SK-N-SH (cell line): Measurements from ENCODE around the gene SEMA4B. TPM values are rescaled to one million over a fixed set of nuclear protein-coding genes. Genes with fewer than 3 reads are reported as not detected.

Experiments used
- CTCF ChIA-PET: fragments of 300-600, 350-600 bp; formaldehyde crosslinking; extraction: SDS; loops from one replicate; lab custom pipeline; 2021; lab: Yijun Ruan, JAX
- POLR2A ChIA-PET: fragments of 350-600 bp; sonication (Branson Sonifier 250); formaldehyde crosslinking; extraction: SDS; loops from one replicate; lab custom pipeline; 2020; ENCODE audit warnings: antibody characterized with exemption, inconsistent platforms; lab: Yijun Ruan, JAX
- DNase-seq: peaks from one replicate; pipeline ENCODE4 v3.0.0; 2012
- H2AFZ ChIP-seq: fragments of 200-600 bp; sonication (generic); 2 replicates; pipeline ENCODE4 v1.8.1; 2016; ENCODE audit warnings: antibody characterized with exemption, mild to moderate bottlenecking, low read depth
- H3F3A ChIP-seq: fragments of 200-600 bp; sonication (generic); replicated peaks from 2 replicates; pipeline ENCODE3; 2016; ENCODE audit warnings: antibody characterized with exemption, mild to moderate bottlenecking; ENCODE audit not compliant: insufficient read depth
- H3K27ac ChIP-seq, 2 experiments: fragments of 200-500 bp in 1 of 2; fragments of 200-600 bp in 1 of 2; sonication (Bioruptor generic) in 1 of 2; sonication (generic), shearing (Covaris generic) in 1 of 2; 2 replicates each; pipeline versions ENCODE4 v1.5.1 to v1.6.1; 2014 to 2016; ENCODE audit warnings: low read depth in 2 of 2, inconsistent platforms in 1 of 2, low read length in 1 of 2, mild to moderate bottlenecking in 1 of 2, mixed read lengths in 1 of 2
- H3K27me3 ChIP-seq: fragments of 200-600 bp; sonication (generic), shearing (Covaris generic); 2 replicates; pipeline ENCODE4 v1.6.1; 2016; ENCODE audit warnings: mixed run types; ENCODE audit not compliant: insufficient read depth
- H3K36me3 ChIP-seq, 2 experiments: fragments of 200-500 bp in 1 of 2; fragments of 200-600 bp in 1 of 2; sonication (Bioruptor generic) in 1 of 2; sonication (generic) in 1 of 2; replicated peaks in 1 of 2; 2 replicates each; pipeline versions ENCODE3 to v1.5.1; 2014 to 2016; ENCODE audit warnings: low read length in 1 of 2, mild to moderate bottlenecking in 1 of 2; ENCODE audit not compliant: insufficient read depth in 2 of 2, control insufficient read depth in 1 of 2
- H3K4me1 ChIP-seq, 2 experiments: fragments of 200-500 bp in 1 of 2; fragments of 200-600 bp in 1 of 2; sonication (Bioruptor generic) in 1 of 2; sonication (generic), shearing (Covaris generic) in 1 of 2; 2 replicates each; pipeline versions ENCODE4 v1.5.1 to v1.6.1; 2014 to 2016; ENCODE audit warnings: low read depth in 1 of 2, low read length in 1 of 2, mixed run types in 1 of 2; ENCODE audit not compliant: insufficient read depth in 2 of 2, control insufficient read depth in 1 of 2
- H3K4me2 ChIP-seq: fragments of 200-600 bp; sonication (generic), shearing (Covaris generic); 2 replicates; pipeline ENCODE4 v1.6.1; 2017; ENCODE audit warnings: mixed run types
- H3K4me3 ChIP-seq, 2 experiments: fragments of 200-500 bp in 1 of 2; fragments of 200-600 bp in 1 of 2; sonication (Bioruptor generic) in 1 of 2; sonication (generic), shearing (Covaris generic) in 1 of 2; 2 replicates each; pipeline versions ENCODE4 v1.5.1 to v1.8.1; 2014 to 2016; ENCODE audit warnings: low read depth in 2 of 2, inconsistent platforms in 1 of 2, low read length in 1 of 2, mild to moderate bottlenecking in 1 of 2, mixed read lengths in 1 of 2, moderate library complexity in 1 of 2
- H3K79me2 ChIP-seq: fragments of 200-600 bp; sonication (generic); 2 replicates; pipeline ENCODE4 v1.8.1; 2017; ENCODE audit warnings: mild to moderate bottlenecking; ENCODE audit not compliant: insufficient read depth
- H3K9ac ChIP-seq: fragments of 200-600 bp; sonication (generic); 2 replicates; pipeline ENCODE4 v1.6.1; 2017; ENCODE audit warnings: mixed run types
- H3K9me2 ChIP-seq: fragments of 200-600 bp; sonication (generic); 2 replicates; pipeline ENCODE4 v1.6.1; 2017; ENCODE audit warnings: mixed run types
- H3K9me3 ChIP-seq: fragments of 200-600 bp; sonication (generic); 2 replicates; pipeline ENCODE4 v1.6.1; 2017; ENCODE audit warnings: mixed run types, mild to moderate bottlenecking, moderate library complexity
- H4K20me1 ChIP-seq: fragments of 200-600 bp; sonication (generic); 2 replicates; pipeline ENCODE4 v1.6.1; 2017; ENCODE audit warnings: mild to moderate bottlenecking, mixed run types; ENCODE audit not compliant: insufficient read depth
- EP300 ChIP-seq, 2 experiments: IDR thresholded peaks; 2 replicates each; pipeline versions ENCODE4 v1.4.0 to v1.6.1; 2012; ENCODE audit warnings: borderline replicate concordance in 1 of 2, low read depth in 1 of 2, low read length in 1 of 2
- FOSL2 ChIP-seq: IDR thresholded peaks from 2 replicates; pipeline ENCODE4 v1.4.0; 2012; ENCODE audit warnings: low read depth, mild to moderate bottlenecking, moderate library complexity, borderline replicate concordance
- JUND ChIP-seq: IDR thresholded peaks from 2 replicates; pipeline ENCODE4 v1.4.0; 2012
- MXI1 ChIP-seq: IDR thresholded peaks from 2 replicates; pipeline ENCODE4 v1.6.1; 2012; ENCODE audit warnings: mild to moderate bottlenecking, low read depth, low read length, improper control_type of control experiment
- RCOR1 ChIP-seq: fragments of 150-350 bp; IDR thresholded peaks from 2 replicates; pipeline ENCODE4 v1.6.1; 2017; ENCODE audit warnings: antibody characterized with exemption, low read length
- RFX5 ChIP-seq: IDR thresholded peaks from 2 replicates; pipeline ENCODE4 v1.6.1; 2012; ENCODE audit warnings: mild to moderate bottlenecking, improper control_type of control experiment, low read length
- SMC3 ChIP-seq: IDR thresholded peaks from 2 replicates; pipeline ENCODE4 v1.6.1; 2012; ENCODE audit warnings: low read depth, low read length, improper control_type of control experiment
- TAF1 ChIP-seq: IDR thresholded peaks from 2 replicates; pipeline ENCODE4 v1.6.1; 2012; ENCODE audit warnings: low read depth, mild to moderate bottlenecking, low read length, moderate library complexity, borderline replicate concordance
- TEAD4 ChIP-seq: IDR thresholded peaks from 2 replicates; pipeline ENCODE4 v1.4.0; 2012; ENCODE audit warnings: mild to moderate bottlenecking, borderline replicate concordance; ENCODE audit not compliant: insufficient read depth
- YY1 ChIP-seq: IDR thresholded peaks from 2 replicates; pipeline ENCODE4 v1.4.0; 2012; ENCODE audit warnings: low read depth, mild to moderate bottlenecking
- WGBS: methylation state at CpG from one replicate; pipeline ENCODE4 v1.1.6; 2017; ENCODE audit warnings: low lambda C conversion rate; 5-methylcytosine and 5-hydroxymethylcytosine counted together
- polyA plus RNA-seq, 3 experiments: library from polyadenylated mRNA; depleted of rRNA; stranded (reverse); fragments of >200 nt; gene quantifications; 2 replicates each; pipeline ENCODE4 v1.2.3, GENCODE V29; 2012
- TF ChIP-seq, protein P1 (sequence below): IDR thresholded peaks from 2 replicates; pipeline ENCODE4 v1.4.0; 2012; ENCODE audit warnings: low read depth, borderline replicate concordance
- TF ChIP-seq, protein P2 (sequence below): IDR thresholded peaks from 2 replicates; pipeline ENCODE4 v1.4.0; 2012; ENCODE audit warnings: low read depth
- TF ChIP-seq, protein P3 (sequence below): IDR thresholded peaks from 2 replicates; pipeline ENCODE4 v1.6.1; 2012; ENCODE audit warnings: mild to moderate bottlenecking, low read depth, low read length, moderate library complexity

The SEMA4B gene
- polyA plus RNA-seq, 1 of the 3 experiments (the other 2 are of a cell fraction) = 38.9 TPM

- DNase-seq = no peak
- Histone ChIP-seq H3K4me3 (no peak overlapping the region), H3K27ac (no peak overlapping the region), H4K20me1 (no peaks in the 10 kb centered on the region), H3K4me1 (no peaks in the 10 kb centered on the region; a peak in 1 of 4 replicates), H3F3A (no peaks in the 10 kb centered on the region), H3K79me2 (peaks cover 15% of the 10 kb centered on the region), H3K4me2 (no peak overlapping the region), H2AFZ (no peak overlapping the region), H3K9me2 (no peaks in the 10 kb centered on the region), H3K9me3 (no peaks in the 10 kb centered on the region), H3K27me3 (no peaks in the 10 kb centered on the region), H3K9ac (no peak overlapping the region)
- ChIA-PET POLR2A (interaction anchor here (0.7 kb wide), 1 partner anchor 11 kb away, joined by 3 read pairs; no protein-coding TSS in a partner anchor), CTCF (interaction anchor here (1.1 to 1.6 kb wide), 4 partner anchors 13 to 84 kb away, joined by 3 to 4 read pairs (median 4); no protein-coding TSS in a partner anchor)
- WGBS = 95% methylated on average over 7 of the region's 7 CpGs
- TF ChIP-seq TEAD4 (no peak), RCOR1 (no peak), JUND (no peak)
- TF ChIP-seq, protein P1, sequence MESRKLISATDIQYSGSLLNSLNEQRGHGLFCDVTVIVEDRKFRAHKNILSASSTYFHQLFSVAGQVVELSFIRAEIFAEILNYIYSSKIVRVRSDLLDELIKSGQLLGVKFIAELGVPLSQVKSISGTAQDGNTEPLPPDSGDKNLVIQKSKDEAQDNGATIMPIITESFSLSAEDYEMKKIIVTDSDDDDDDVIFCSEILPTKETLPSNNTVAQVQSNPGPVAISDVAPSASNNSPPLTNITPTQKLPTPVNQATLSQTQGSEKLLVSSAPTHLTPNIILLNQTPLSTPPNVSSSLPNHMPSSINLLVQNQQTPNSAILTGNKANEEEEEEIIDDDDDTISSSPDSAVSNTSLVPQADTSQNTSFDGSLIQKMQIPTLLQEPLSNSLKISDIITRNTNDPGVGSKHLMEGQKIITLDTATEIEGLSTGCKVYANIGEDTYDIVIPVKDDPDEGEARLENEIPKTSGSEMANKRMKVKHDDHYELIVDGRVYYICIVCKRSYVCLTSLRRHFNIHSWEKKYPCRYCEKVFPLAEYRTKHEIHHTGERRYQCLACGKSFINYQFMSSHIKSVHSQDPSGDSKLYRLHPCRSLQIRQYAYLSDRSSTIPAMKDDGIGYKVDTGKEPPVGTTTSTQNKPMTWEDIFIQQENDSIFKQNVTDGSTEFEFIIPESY = no peak
- TF ChIP-seq, protein P2, sequence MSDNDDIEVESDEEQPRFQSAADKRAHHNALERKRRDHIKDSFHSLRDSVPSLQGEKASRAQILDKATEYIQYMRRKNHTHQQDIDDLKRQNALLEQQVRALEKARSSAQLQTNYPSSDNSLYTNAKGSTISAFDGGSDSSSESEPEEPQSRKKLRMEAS = no peak
- TF ChIP-seq, all 33 proteins: peak for 0
- peaks cover 10 to 68% of the 10 kb centered on the region in 2 experiments for H3K36me3 ChIP-seq
These were observed 26.2 kb downstream of the SEMA4B start for GRCh38 chr15:90227336-90227735.

DNA sequence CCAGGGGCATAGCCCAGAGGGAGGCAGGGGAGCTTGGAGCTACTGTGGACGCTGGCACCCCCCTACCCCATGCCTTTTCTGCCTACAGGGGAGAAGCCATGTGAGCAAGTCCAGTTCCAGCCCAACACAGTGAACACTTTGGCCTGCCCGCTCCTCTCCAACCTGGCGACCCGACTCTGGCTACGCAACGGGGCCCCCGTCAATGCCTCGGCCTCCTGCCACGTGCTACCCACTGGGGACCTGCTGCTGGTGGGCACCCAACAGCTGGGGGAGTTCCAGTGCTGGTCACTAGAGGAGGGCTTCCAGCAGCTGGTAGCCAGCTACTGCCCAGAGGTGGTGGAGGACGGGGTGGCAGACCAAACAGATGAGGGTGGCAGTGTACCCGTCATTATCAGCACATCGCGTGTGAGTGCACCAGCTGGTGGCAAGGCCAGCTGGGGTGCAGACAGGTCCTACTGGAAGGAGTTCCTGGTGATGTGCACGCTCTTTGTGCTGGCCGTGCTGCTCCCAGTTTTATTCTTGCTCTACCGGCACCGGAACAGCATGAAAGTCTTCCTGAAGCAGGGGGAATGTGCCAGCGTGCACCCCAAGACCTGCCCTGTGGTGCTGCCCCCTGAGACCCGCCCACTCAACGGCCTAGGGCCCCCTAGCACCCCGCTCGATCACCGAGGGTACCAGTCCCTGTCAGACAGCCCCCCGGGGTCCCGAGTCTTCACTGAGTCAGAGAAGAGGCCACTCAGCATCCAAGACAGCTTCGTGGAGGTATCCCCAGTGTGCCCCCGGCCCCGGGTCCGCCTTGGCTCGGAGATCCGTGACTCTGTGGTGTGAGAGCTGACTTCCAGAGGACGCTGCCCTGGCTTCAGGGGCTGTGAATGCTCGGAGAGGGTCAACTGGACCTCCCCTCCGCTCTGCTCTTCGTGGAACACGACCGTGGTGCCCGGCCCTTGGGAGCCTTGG is 27.0 kb downstream of the SEMA4B start:
- ChIA-PET CTCF (interaction anchor here (1.1 to 1.4 kb wide), 3 partner anchors 36 to 85 kb away, joined by 3 to 4 read pairs (median 3); no protein-coding TSS in a partner anchor), POLR2A (interaction anchor here (0.7 kb wide), 1 partner anchor 10 kb away, joined by 3 read pairs; no protein-coding TSS in a partner anchor)
- Histone ChIP-seq H3K9me2 (no peaks in the 10 kb centered on the region), H3K27ac (no peak overlapping the region)
- TF ChIP-seq TAF1 (no peak), SMC3 (no peak), MXI1 (no peak), RFX5 (no peak), EP300 (IDR thresholded peaks at IDR 0.05; ENCODE audit: borderline replicate concordance in 1 of 2, low read depth in 1 of 2, low read length in 1 of 2) (no peak), YY1 (no peak), FOSL2 (no peak)
- TF ChIP-seq, protein P3, sequence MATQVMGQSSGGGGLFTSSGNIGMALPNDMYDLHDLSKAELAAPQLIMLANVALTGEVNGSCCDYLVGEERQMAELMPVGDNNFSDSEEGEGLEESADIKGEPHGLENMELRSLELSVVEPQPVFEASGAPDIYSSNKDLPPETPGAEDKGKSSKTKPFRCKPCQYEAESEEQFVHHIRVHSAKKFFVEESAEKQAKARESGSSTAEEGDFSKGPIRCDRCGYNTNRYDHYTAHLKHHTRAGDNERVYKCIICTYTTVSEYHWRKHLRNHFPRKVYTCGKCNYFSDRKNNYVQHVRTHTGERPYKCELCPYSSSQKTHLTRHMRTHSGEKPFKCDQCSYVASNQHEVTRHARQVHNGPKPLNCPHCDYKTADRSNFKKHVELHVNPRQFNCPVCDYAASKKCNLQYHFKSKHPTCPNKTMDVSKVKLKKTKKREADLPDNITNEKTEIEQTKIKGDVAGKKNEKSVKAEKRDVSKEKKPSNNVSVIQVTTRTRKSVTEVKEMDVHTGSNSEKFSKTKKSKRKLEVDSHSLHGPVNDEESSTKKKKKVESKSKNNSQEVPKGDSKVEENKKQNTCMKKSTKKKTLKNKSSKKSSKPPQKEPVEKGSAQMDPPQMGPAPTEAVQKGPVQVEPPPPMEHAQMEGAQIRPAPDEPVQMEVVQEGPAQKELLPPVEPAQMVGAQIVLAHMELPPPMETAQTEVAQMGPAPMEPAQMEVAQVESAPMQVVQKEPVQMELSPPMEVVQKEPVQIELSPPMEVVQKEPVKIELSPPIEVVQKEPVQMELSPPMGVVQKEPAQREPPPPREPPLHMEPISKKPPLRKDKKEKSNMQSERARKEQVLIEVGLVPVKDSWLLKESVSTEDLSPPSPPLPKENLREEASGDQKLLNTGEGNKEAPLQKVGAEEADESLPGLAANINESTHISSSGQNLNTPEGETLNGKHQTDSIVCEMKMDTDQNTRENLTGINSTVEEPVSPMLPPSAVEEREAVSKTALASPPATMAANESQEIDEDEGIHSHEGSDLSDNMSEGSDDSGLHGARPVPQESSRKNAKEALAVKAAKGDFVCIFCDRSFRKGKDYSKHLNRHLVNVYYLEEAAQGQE = no peak
- TF ChIP-seq, protein P2 = no peak
- TF ChIP-seq, all 33 proteins: peak for 0
- Histone ChIP-seq H3F3A (no peaks in the 10 kb centered on the region), H3K36me3 (peaks cover 10 to 67% of the 10 kb centered on the region in 2 experiments), H4K20me1 (no peaks in the 10 kb centered on the region), H3K4me1 (peaks cover 0 to 1% of the 10 kb centered on the region in 2 experiments; a peak in 1 of 4 replicates), H3K4me3 (no peak overlapping the region), H3K27me3 (no peaks in the 10 kb centered on the region), H2AFZ (no peak overlapping the region), H3K79me2 (peaks cover 23% of the 10 kb centered on the region), H3K9me3 (no peaks in the 10 kb centered on the region), H3K9ac (no peak overlapping the region), H3K4me2 (no peak overlapping the region)
- no peak for DNase-seq
- WGBS = 93% methylated on average over 25 of the region's 38 CpGs
